Cardiac fibroblast (primary cell): ENCODE measurements around the gene BUD23.

ENCODE experiments used
- DNase-seq, 2 donors: peaks; one replicate each; pipeline versions ENCODE4 v3.0.0 to v3.0.0-alpha.2; 2010; ENCODE audit warnings: low read depth in 2 of 2
- H3K4me3 ChIP-seq, 2 donors: replicated peaks in 1 of 2; 1 replicate in 1 of 2; 2 replicates in 1 of 2; pipeline ENCODE4 v1.5.1; 2011; ENCODE audit warnings: low read depth in 2 of 2, low read length in 2 of 2, mild to moderate bottlenecking in 2 of 2, moderate library complexity in 1 of 2
- CTCF ChIP-seq: IDR thresholded peaks from one replicate; pipeline ENCODE4 v1.5.1; 2011; ENCODE audit warnings: low read depth, mild to moderate bottlenecking, low read length, inconsistent platforms

BUD23 gene

GRCh38 chr7:73728551-73728950, 45.2 kb downstream of the BUD23 start:
- no peak for DNase-seq
- TF ChIP-seq CTCF: no peak
- H3K4me3 ChIP-seq: no peak overlapping the region

GRCh38 chr7:73730485-73730884, 47.1 kb downstream of the BUD23 start:
- no peak overlapping the region for H3K4me3 ChIP-seq
- no peak for TF ChIP-seq CTCF
- no peak for DNase-seq

GRCh38 chr7:73732397-73732796, 49.0 kb downstream of the BUD23 start:
- DNase-seq: no peak
- TF ChIP-seq CTCF: no peak
- no peak overlapping the region for H3K4me3 ChIP-seq

GRCh38 chr7:73734619-73735527, 51.5 kb downstream of the BUD23 start:
- TF ChIP-seq CTCF: peak; percentile 93
- no peak overlapping the region for H3K4me3 ChIP-seq
- peak; percentile 90 to 91 for DNase-seq

- no peak for DNase-seq
- H3K4me3 ChIP-seq: no peak overlapping the region
Measured at GRCh38 chr7:73735528-73735905, 52.1 kb downstream of the BUD23 start.

DNA sequence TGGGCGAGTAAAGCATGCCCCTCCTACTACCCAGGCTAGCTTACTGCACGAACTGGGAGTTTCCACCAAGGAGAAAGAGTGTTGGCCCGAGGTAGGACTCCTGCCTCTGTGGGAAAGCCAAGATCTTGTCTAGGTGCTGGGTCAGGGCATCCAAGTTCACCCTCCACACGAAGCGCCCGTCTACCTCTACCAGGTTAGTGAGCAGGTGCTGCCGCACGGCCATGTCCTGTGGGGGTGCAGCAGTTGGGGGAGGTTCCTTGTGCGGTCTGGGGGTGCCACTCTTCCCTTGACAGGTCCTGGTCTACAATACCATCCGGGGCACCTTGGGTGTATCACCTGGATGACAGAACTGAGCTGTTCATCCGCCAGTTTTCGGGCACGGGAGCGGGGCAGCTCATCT, 53.5 kb downstream of the BUD23 start:
- H3K4me3 ChIP-seq: no peak overlapping the region
- no peak for TF ChIP-seq CTCF
- no peak for DNase-seq

More at GRCh38 chr7:73735528-73735905, 52.1 kb downstream of the BUD23 start:
- no peak for TF ChIP-seq CTCF
